ENCODE measurements around the gene NEK9. TPM values are rescaled to one million over a fixed set of nuclear protein-coding genes. Genes with fewer than 3 reads are reported as not detected.

Gene NEK9
- total and polyA plus RNA-seq, 4 donors, result 13.4 to 46.0 (median 29.8) TPM

DNA sequence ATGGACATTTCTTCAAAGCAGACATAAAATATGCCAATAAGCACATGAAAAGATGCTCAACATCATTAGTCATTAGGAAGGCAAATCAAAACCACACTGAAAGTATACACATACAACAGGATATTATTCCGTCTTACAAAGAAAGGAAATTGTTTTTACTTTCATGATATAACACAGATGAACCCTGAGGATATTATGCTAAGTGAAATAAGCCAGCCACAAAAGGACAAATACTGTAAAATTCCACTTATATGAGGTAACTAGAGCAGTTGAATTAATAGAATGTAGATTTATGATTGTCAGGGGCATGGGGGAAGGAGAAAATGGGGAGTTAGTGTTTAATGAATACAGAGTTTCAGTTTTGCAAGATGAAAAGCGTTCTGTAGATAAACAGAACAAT lies 67.2 kb downstream of the NEK9 start:
- no peak for TF ChIP-seq HNF4G (IDR thresholded peaks at IDR 0.05)
- TF ChIP-seq YY1 (IDR thresholded peaks at IDR 0.05), result no peak
- no peak for TF ChIP-seq TAF1 (conservative IDR thresholded peaks at IDR 0.05)
- TF ChIP-seq HNF4A (conservative IDR thresholded peaks at IDR 0.05), result no peak
- TF ChIP-seq JUND (IDR thresholded peaks at IDR 0.05), result no peak
- no peak for TF ChIP-seq RAD21 (IDR thresholded peaks at IDR 0.05)
- TF ChIP-seq SP1 (IDR thresholded peaks at IDR 0.05), result no peak
- TF ChIP-seq, protein P1, sequence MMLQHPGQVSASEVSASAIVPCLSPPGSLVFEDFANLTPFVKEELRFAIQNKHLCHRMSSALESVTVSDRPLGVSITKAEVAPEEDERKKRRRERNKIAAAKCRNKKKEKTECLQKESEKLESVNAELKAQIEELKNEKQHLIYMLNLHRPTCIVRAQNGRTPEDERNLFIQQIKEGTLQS (IDR thresholded peaks at IDR 0.05), result no peak
- TF ChIP-seq, protein P2, sequence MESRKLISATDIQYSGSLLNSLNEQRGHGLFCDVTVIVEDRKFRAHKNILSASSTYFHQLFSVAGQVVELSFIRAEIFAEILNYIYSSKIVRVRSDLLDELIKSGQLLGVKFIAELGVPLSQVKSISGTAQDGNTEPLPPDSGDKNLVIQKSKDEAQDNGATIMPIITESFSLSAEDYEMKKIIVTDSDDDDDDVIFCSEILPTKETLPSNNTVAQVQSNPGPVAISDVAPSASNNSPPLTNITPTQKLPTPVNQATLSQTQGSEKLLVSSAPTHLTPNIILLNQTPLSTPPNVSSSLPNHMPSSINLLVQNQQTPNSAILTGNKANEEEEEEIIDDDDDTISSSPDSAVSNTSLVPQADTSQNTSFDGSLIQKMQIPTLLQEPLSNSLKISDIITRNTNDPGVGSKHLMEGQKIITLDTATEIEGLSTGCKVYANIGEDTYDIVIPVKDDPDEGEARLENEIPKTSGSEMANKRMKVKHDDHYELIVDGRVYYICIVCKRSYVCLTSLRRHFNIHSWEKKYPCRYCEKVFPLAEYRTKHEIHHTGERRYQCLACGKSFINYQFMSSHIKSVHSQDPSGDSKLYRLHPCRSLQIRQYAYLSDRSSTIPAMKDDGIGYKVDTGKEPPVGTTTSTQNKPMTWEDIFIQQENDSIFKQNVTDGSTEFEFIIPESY (IDR thresholded peaks at IDR 0.05), result no peak
- no peak for TF ChIP-seq FOXA2 (IDR thresholded peaks at IDR 0.05)
- TF ChIP-seq, protein P3, sequence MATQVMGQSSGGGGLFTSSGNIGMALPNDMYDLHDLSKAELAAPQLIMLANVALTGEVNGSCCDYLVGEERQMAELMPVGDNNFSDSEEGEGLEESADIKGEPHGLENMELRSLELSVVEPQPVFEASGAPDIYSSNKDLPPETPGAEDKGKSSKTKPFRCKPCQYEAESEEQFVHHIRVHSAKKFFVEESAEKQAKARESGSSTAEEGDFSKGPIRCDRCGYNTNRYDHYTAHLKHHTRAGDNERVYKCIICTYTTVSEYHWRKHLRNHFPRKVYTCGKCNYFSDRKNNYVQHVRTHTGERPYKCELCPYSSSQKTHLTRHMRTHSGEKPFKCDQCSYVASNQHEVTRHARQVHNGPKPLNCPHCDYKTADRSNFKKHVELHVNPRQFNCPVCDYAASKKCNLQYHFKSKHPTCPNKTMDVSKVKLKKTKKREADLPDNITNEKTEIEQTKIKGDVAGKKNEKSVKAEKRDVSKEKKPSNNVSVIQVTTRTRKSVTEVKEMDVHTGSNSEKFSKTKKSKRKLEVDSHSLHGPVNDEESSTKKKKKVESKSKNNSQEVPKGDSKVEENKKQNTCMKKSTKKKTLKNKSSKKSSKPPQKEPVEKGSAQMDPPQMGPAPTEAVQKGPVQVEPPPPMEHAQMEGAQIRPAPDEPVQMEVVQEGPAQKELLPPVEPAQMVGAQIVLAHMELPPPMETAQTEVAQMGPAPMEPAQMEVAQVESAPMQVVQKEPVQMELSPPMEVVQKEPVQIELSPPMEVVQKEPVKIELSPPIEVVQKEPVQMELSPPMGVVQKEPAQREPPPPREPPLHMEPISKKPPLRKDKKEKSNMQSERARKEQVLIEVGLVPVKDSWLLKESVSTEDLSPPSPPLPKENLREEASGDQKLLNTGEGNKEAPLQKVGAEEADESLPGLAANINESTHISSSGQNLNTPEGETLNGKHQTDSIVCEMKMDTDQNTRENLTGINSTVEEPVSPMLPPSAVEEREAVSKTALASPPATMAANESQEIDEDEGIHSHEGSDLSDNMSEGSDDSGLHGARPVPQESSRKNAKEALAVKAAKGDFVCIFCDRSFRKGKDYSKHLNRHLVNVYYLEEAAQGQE (IDR thresholded peaks at IDR 0.05), result no peak
- no peak for TF ChIP-seq EGR1 (IDR thresholded peaks at IDR 0.05; ENCODE audit: low read depth in 2 of 2)
- TF ChIP-seq, protein P4, sequence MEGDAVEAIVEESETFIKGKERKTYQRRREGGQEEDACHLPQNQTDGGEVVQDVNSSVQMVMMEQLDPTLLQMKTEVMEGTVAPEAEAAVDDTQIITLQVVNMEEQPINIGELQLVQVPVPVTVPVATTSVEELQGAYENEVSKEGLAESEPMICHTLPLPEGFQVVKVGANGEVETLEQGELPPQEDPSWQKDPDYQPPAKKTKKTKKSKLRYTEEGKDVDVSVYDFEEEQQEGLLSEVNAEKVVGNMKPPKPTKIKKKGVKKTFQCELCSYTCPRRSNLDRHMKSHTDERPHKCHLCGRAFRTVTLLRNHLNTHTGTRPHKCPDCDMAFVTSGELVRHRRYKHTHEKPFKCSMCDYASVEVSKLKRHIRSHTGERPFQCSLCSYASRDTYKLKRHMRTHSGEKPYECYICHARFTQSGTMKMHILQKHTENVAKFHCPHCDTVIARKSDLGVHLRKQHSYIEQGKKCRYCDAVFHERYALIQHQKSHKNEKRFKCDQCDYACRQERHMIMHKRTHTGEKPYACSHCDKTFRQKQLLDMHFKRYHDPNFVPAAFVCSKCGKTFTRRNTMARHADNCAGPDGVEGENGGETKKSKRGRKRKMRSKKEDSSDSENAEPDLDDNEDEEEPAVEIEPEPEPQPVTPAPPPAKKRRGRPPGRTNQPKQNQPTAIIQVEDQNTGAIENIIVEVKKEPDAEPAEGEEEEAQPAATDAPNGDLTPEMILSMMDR (IDR thresholded peaks at IDR 0.05; ENCODE audit: low read depth, low read length, missing input control), result no peak
- no peak for TF ChIP-seq NR2F2 (IDR thresholded peaks at IDR 0.05)
- TF ChIP-seq RXRA (IDR thresholded peaks at IDR 0.05), result no peak
- no peaks in the 10 kb centered on the region for H3K9me3 ChIP-seq (ENCODE audit: control insufficient read depth in 4 of 4, low read length in 3 of 4)
- no peak overlapping the region for H3K27ac ChIP-seq (ENCODE audit: low read depth in 1 of 2, low read length in 2 of 2)

DNA sequence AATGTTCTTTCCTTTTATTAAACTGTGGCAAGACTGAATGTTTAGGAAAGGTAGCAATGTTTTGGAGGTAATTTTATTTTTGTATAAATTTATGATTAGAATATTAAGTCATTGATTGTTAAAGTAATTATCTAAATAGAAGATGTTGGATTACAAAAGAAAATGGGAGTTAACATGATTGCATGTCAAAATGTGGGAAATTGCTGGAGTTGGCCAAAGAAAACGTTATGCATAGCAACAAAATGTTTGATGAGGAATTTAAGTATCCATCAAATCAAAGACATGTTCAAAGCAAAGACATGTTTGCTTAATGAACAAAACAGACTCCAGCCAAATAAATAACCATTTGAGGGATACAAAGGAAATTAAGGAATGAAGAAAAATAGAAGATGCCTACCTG lies 72.4 kb downstream of the NEK9 start:
- Histone ChIP-seq H3K4me3 (ENCODE audit: low read depth in 1 of 3, low read length in 3 of 3) (no peak overlapping the region), H3K27me3 (ENCODE audit: control insufficient read depth in 4 of 4, insufficient read depth in 4 of 4, low read length in 3 of 4) (no peaks in the 10 kb centered on the region), H3K36me3 (ENCODE audit: control insufficient read depth in 4 of 4, insufficient read depth in 3 of 4, low read depth in 1 of 4, low read length in 3 of 4) (peaks cover 0 to 1% (median 0%) of the 10 kb centered on the region in 4 donors), H3K9me3 (ENCODE audit: control insufficient read depth in 4 of 4, low read length in 3 of 4) (no peaks in the 10 kb centered on the region), H3K27ac (ENCODE audit: low read depth in 1 of 2, low read length in 2 of 2) (no peak overlapping the region), H3K9ac (ENCODE audit: low read depth in 1 of 2, low read length in 2 of 2) (no peak overlapping the region), H3K4me1 (ENCODE audit: control insufficient read depth in 4 of 4, insufficient read depth in 4 of 4, low read length in 3 of 4) (peaks cover 0 to 7% (median 5%) of the 10 kb centered on the region in 4 donors)
- DNase-seq (ENCODE audit: low spot score), result no peak
- 85% methylated on average over 1 of the region's 1 CpG for WGBS
- TF ChIP-seq, protein P4 (IDR thresholded peaks at IDR 0.05; ENCODE audit: low read depth, low read length, missing input control), result no peak
- TF ChIP-seq, protein P3 (IDR thresholded peaks at IDR 0.05), result no peak
- TF ChIP-seq, protein P5, sequence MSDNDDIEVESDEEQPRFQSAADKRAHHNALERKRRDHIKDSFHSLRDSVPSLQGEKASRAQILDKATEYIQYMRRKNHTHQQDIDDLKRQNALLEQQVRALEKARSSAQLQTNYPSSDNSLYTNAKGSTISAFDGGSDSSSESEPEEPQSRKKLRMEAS (IDR thresholded peaks at IDR 0.05), result no peak
- no peak for TF ChIP-seq GABPA (IDR thresholded peaks at IDR 0.05 in 1 of 2, conservative IDR thresholded peaks at IDR 0.05 in 1 of 2)
- TF ChIP-seq HNF4A (conservative IDR thresholded peaks at IDR 0.05), result no peak
- no peak for TF ChIP-seq RAD21 (IDR thresholded peaks at IDR 0.05)
- no peak for TF ChIP-seq SP1 (IDR thresholded peaks at IDR 0.05)
- no peak for TF ChIP-seq YY1 (IDR thresholded peaks at IDR 0.05)
- TF ChIP-seq FOXA1 (IDR thresholded peaks at IDR 0.05), result no peak
- TF ChIP-seq, protein P1 (IDR thresholded peaks at IDR 0.05), result no peak
- no peak for TF ChIP-seq NR2F2 (IDR thresholded peaks at IDR 0.05)
- TF ChIP-seq RXRA (IDR thresholded peaks at IDR 0.05), result no peak

More for the DNA sequence above, 67.2 kb downstream of the NEK9 start:
- H3K27me3 ChIP-seq (ENCODE audit: control insufficient read depth in 4 of 4, insufficient read depth in 4 of 4, low read length in 3 of 4), result no peaks in the 10 kb centered on the region
- peaks cover 0 to 3% (median 0%) of the 10 kb centered on the region in 4 donors for H3K36me3 ChIP-seq (ENCODE audit: control insufficient read depth in 4 of 4, insufficient read depth in 3 of 4, low read depth in 1 of 4, low read length in 3 of 4)
- WGBS, result 91% methylated on average over 2 of the region's 2 CpGs
- H3K9ac ChIP-seq (ENCODE audit: low read depth in 1 of 2, low read length in 2 of 2), result no peak overlapping the region
- DNase-seq (ENCODE audit: low spot score), result no peak
- H3K4me1 ChIP-seq (ENCODE audit: control insufficient read depth in 4 of 4, insufficient read depth in 4 of 4, low read length in 3 of 4), result peaks cover 3 to 10% (median 5%) of the 10 kb centered on the region in 4 donors
- H3K4me3 ChIP-seq (ENCODE audit: low read depth in 1 of 3, low read length in 3 of 3), result no peak overlapping the region
